ENCODE measurements around the gene OR10H5. TPM values are rescaled to one million over a fixed set of nuclear protein-coding genes. Genes with fewer than 3 reads are reported as not detected.

OR10H5 gene
- total RNA-seq, 1 experiment from 2014 or later = not detected

GRCh38 chr19:15812060-15812722, 24.7 kb downstream of the OR10H5 start:
- H3K4me3 ChIP-seq = no peak overlapping the region
- DNase-seq = peak in 1 of 2 experiments; percentile 57
- POLR2A ChIA-PET (ENCODE audit: unreplicated experiment) = interaction anchor here (1.0 kb wide), 1 partner anchor 372 kb away, joined by 5 read pairs; the partner anchor contains the start of gene FAM32A
- no peak for TF ChIP-seq EZH2 (IDR thresholded peaks at IDR 0.05; ENCODE audit: low read depth)
- peak; percentile 79 for TF ChIP-seq CTCF (conservative IDR thresholded peaks at IDR 0.05)
- H4K20me1 ChIP-seq (ENCODE audit: insufficient read depth) = no peaks in the 10 kb centered on the region
- peaks cover 7% of the 10 kb centered on the region; the same call in 1 of the 2 replicates for H3F3A ChIP-seq (ENCODE audit: insufficient read depth, low read depth)
- no peaks in the 10 kb centered on the region for H3K27me3 ChIP-seq (ENCODE audit: insufficient read depth, low read depth)
- H2AFZ ChIP-seq = no peak overlapping the region
- H3K36me3 ChIP-seq (ENCODE audit: low read depth) = no peaks in the 10 kb centered on the region
- no peak overlapping the region for H3K27ac ChIP-seq
- peaks cover 20% of the 10 kb centered on the region for H3K4me1 ChIP-seq (replicated peaks; ENCODE audit: insufficient read depth)
- intact Hi-C loops (cut with micrococcal nuclease; ENCODE audit: unreplicated experiment) = loop anchor here (2.0 to 5.0 kb wide), 2 partner anchors 230 to 371 kb away; no protein-coding TSS in a partner anchor
- CTCF ChIA-PET = interaction anchor here (0.7 to 1.0 kb wide), 2 partner anchors 27 to 229 kb away, joined by 3 read pairs; no protein-coding TSS in a partner anchor
- H3K9me2 ChIP-seq (ENCODE audit: insufficient read depth) = no peaks in the 10 kb centered on the region
- no peaks in the 10 kb centered on the region for H3K9me3 ChIP-seq (ENCODE audit: insufficient read depth, low read depth)
- no peak overlapping the region for H3K4me2 ChIP-seq
- BruUV-seq (replicated peaks) = no TSS peak
- H3K79me2 ChIP-seq (ENCODE audit: low read depth) = no peaks in the 10 kb centered on the region

- no peak overlapping the region for H3K27ac ChIP-seq
- H3K4me1 ChIP-seq (replicated peaks; ENCODE audit: insufficient read depth) = peaks cover 20% of the 10 kb centered on the region
- no TSS peak for BruUV-seq (replicated peaks)
- H3K4me2 ChIP-seq = no peak overlapping the region
- no peaks in the 10 kb centered on the region for H3K79me2 ChIP-seq (ENCODE audit: low read depth)
- H3K27me3 ChIP-seq (ENCODE audit: insufficient read depth, low read depth) = no peaks in the 10 kb centered on the region
- H3K36me3 ChIP-seq (ENCODE audit: low read depth) = no peaks in the 10 kb centered on the region
- ChIA-PET POLR2A (ENCODE audit: unreplicated experiment) (no interaction called here), CTCF (interaction anchor here (0.6 kb wide), 1 partner anchor 9 kb away, joined by 4 read pairs; no protein-coding TSS in a partner anchor)
- no peak overlapping the region for H3K4me3 ChIP-seq
- H2AFZ ChIP-seq = no peak overlapping the region
- TF ChIP-seq CTCF (conservative IDR thresholded peaks at IDR 0.05) (no peak), EZH2 (IDR thresholded peaks at IDR 0.05; ENCODE audit: low read depth) (no peak)
- intact Hi-C loops (cut with micrococcal nuclease; ENCODE audit: unreplicated experiment) = loop anchor here (2.0 to 5.0 kb wide), 3 partner anchors 23 to 369 kb away; no protein-coding TSS in a partner anchor
- no peaks in the 10 kb centered on the region for H3K9me3 ChIP-seq (ENCODE audit: insufficient read depth, low read depth)
- H4K20me1 ChIP-seq (ENCODE audit: insufficient read depth) = no peaks in the 10 kb centered on the region
- H3F3A ChIP-seq (ENCODE audit: insufficient read depth, low read depth) = peaks cover 7% of the 10 kb centered on the region; the same call in 1 of the 2 replicates
- no peaks in the 10 kb centered on the region for H3K9me2 ChIP-seq (ENCODE audit: insufficient read depth)
- DNase-seq = no peak
Observed at GRCh38 chr19:15813916-15814315, 26.5 kb downstream of the OR10H5 start.

GRCh38 chr19:15815306-15815705, 27.8 kb downstream of the OR10H5 start, which contains the start of gene OR10H1:
Gene OR10H1, minus strand, starts transcription at chr19:15815664. Its CDS starts 7,627 bp downstream, at chr19:15808037.
- CTCF ChIA-PET = no interaction called here
- Histone ChIP-seq H3K4me2 (peak within 1 kb of the TSS; percentile 58), H3K27ac (peak within 1 kb of the TSS; percentile 68), H3F3A (ENCODE audit: insufficient read depth, low read depth) (peaks cover 7% of the 10 kb centered on the region; the same call in 1 of the 2 replicates), H3K79me2 (ENCODE audit: low read depth) (no peaks in the 10 kb centered on the region), H3K9me3 (ENCODE audit: insufficient read depth, low read depth) (no peaks in the 10 kb centered on the region), H4K20me1 (ENCODE audit: insufficient read depth) (no peaks in the 10 kb centered on the region), H3K4me3 (no peak within 1 kb of the TSS), H3K36me3 (ENCODE audit: low read depth) (no peaks in the 10 kb centered on the region), H3K4me1 (replicated peaks; ENCODE audit: insufficient read depth) (peaks cover 20% of the 10 kb centered on the region), H3K27me3 (ENCODE audit: insufficient read depth, low read depth) (no peaks in the 10 kb centered on the region), H3K9me2 (ENCODE audit: insufficient read depth) (no peaks in the 10 kb centered on the region), H2AFZ (no peak within 1 kb of the TSS)
- peak; percentile 81 to 100 for DNase-seq
- TF ChIP-seq CTCF (conservative IDR thresholded peaks at IDR 0.05) = 0 out of 2 replicates have a peak, but pooled peaks have one; percentile 52
- TF ChIP-seq EZH2 (IDR thresholded peaks at IDR 0.05; ENCODE audit: low read depth) = no peak
- no TSS peak for BruUV-seq (replicated peaks)
- intact Hi-C loops (cut with micrococcal nuclease; ENCODE audit: unreplicated experiment) = loop anchor here (1.0 to 2.0 kb wide), 3 partner anchors 13 to 54 kb away; no protein-coding TSS in a partner anchor
- POLR2A ChIA-PET (ENCODE audit: unreplicated experiment) = no interaction called here
